ENCODE data around the gene MICA.
"Not testable (repeated sequence)": the region's sequence is repeated elsewhere in the genome, so short reads cannot be mapped to it uniquely, and the experiment has no call there.

Gene MICA

GRCh38 chr6:31414148-31414770 lies 10.9 kb downstream of the MICA start:
- DNase-seq (ENCODE audit: low read depth) = not testable (repeated sequence)

- no peak for DNase-seq (ENCODE audit: low read depth)
These were observed 11.4 kb downstream of the MICA start for GRCh38 chr6:31414771-31415265.

- no peak for DNase-seq (ENCODE audit: low read depth)
These were observed 13.1 kb downstream of the MICA start for GRCh38 chr6:31416394-31417014.

- DNase-seq (ENCODE audit: low read depth) = no peak
These were observed 14.9 kb downstream of the MICA start for GRCh38 chr6:31418251-31418650.

- no peak for DNase-seq (ENCODE audit: low read depth)
These were observed 16.4 kb downstream of the MICA start for GRCh38 chr6:31419842-31420241.

GRCh38 chr6:31420546-31420945 lies 17.2 kb downstream of the MICA start:
- no peak for DNase-seq (ENCODE audit: low read depth)

- DNase-seq (ENCODE audit: low read depth) = no peak
These were observed 19.2 kb downstream of the MICA start for GRCh38 chr6:31422587-31422986.

- DNase-seq (ENCODE audit: low read depth) = no peak
These were observed 20.2 kb downstream of the MICA start for GRCh38 chr6:31423550-31423949.

GRCh38 chr6:31426395-31427354 lies 23.3 kb downstream of the MICA start:
- DNase-seq (ENCODE audit: low read depth) = no peak

- no peak for DNase-seq (ENCODE audit: low read depth)
These were observed 27.1 kb downstream of the MICA start for GRCh38 chr6:31430449-31430848.

GRCh38 chr6:31435051-31435450 lies 31.7 kb downstream of the MICA start:
- not testable (repeated sequence) for DNase-seq (ENCODE audit: low read depth)

GRCh38 chr6:31438222-31438621 lies 34.8 kb downstream of the MICA start:
- DNase-seq (ENCODE audit: low read depth) = no peak

- no peak for DNase-seq (ENCODE audit: low read depth)
These were observed 35.3 kb downstream of the MICA start for GRCh38 chr6:31438677-31439076.

- DNase-seq (ENCODE audit: low read depth) = no peak
These were observed 38.2 kb downstream of the MICA start for GRCh38 chr6:31441365-31442267.

GRCh38 chr6:31446481-31446880 lies 43.1 kb downstream of the MICA start:
- DNase-seq (ENCODE audit: low read depth) = no peak

GRCh38 chr6:31446999-31447789 lies 43.8 kb downstream of the MICA start:
- DNase-seq (ENCODE audit: low read depth) = not testable (repeated sequence)

GRCh38 chr6:31450751-31451150 lies 47.4 kb downstream of the MICA start:
- no peak for DNase-seq (ENCODE audit: low read depth)

GRCh38 chr6:31452859-31453258 lies 49.5 kb downstream of the MICA start:
- no peak for DNase-seq (ENCODE audit: low read depth)

- DNase-seq (ENCODE audit: low read depth) = no peak
These were observed 49.9 kb downstream of the MICA start for GRCh38 chr6:31453259-31453658.

- not testable (repeated sequence) for DNase-seq (ENCODE audit: low read depth)
These were observed 56.5 kb downstream of the MICA start for GRCh38 chr6:31459864-31460263.

All from GM04503 (cell line).